IMR-90 (cell line): ENCODE data around the gene ZNF335. TPM values are rescaled to one million over a fixed set of nuclear protein-coding genes. Genes with fewer than 3 reads are reported as not detected.

ENCODE experiments used
- ATAC-seq: fragments of 200-7000 bp; cut with Tn5 transposase; 2 replicates; pipeline ENCODE4 v1.9.1; 2020; ENCODE audit warnings: low read depth, mild to moderate bottlenecking, moderate library complexity
- BruUV-seq: library from RNA; stranded (reverse); fragments of 400-500 nt; replicated peaks from 2 replicates; lab custom pipeline; 2021; lab: Mats Ljungman, UMichigan
- CTCF ChIA-PET: fragments of 300-600 bp; formaldehyde crosslinking; extraction: SDS; loops from one replicate; lab custom pipeline; 2021; ENCODE audit warnings: antibody characterized with exemption; lab: Yijun Ruan, JAX
- POLR2A ChIA-PET: fragments of 300-600 bp; sonication (Branson Sonifier 250); formaldehyde crosslinking; loops from one replicate; lab custom pipeline; 2022; ENCODE audit warnings: antibody characterized with exemption; ENCODE audit not compliant: unreplicated experiment; lab: Charles Lee
- DNase-seq: peaks from one replicate; pipeline ENCODE4 v3.0.0; 2013
- H2AFZ ChIP-seq: replicated peaks from 2 replicates; pipeline ENCODE3; 2013; ENCODE audit warnings: low read length, mild to moderate bottlenecking; ENCODE audit not compliant: poor library complexity
- H2AK5ac ChIP-seq: 2 replicates; pipeline ENCODE4 v1.6.1; 2013; ENCODE audit warnings: low read depth, low read length, inconsistent platforms
- H2AK9ac ChIP-seq: replicated peaks from 2 replicates; pipeline ENCODE3; 2013; ENCODE audit warnings: mild to moderate bottlenecking, low read depth, low read length, moderate library complexity; ENCODE audit not compliant: poor library complexity
- H2BK120ac ChIP-seq: 2 replicates; pipeline ENCODE4 v1.6.1; 2013; ENCODE audit warnings: low read depth, low read length, inconsistent platforms
- H2BK15ac ChIP-seq: 3 replicates; pipeline ENCODE4 v1.6.1; 2013; ENCODE audit warnings: low read depth, low read length, inconsistent platforms
- H2BK20ac ChIP-seq: 2 replicates; pipeline ENCODE4 v1.6.1; 2013; ENCODE audit warnings: low read depth, mild to moderate bottlenecking, inconsistent platforms, low read length, moderate library complexity
- H2BK5ac ChIP-seq: 2 replicates; pipeline ENCODE4 v1.6.1; 2013; ENCODE audit warnings: mild to moderate bottlenecking, low read depth, low read length, inconsistent platforms; ENCODE audit not compliant: poor library complexity, severe bottlenecking
- H3K14ac ChIP-seq: replicated peaks from 2 replicates; pipeline ENCODE4 v1.6.1; 2013; ENCODE audit warnings: low read depth, low read length, inconsistent platforms
- H3K18ac ChIP-seq: 2 replicates; pipeline ENCODE4 v1.6.1; 2013; ENCODE audit warnings: low read depth, low read length, control low read depth
- H3K23ac ChIP-seq: 2 replicates; pipeline ENCODE4 v1.6.1; 2013; ENCODE audit warnings: low read depth, low read length, inconsistent platforms
- H3K27ac ChIP-seq: 2 replicates; pipeline ENCODE4 v1.5.1; 2013; ENCODE audit warnings: mild to moderate bottlenecking, control low read depth, low read length; ENCODE audit not compliant: insufficient read depth
- H3K27me3 ChIP-seq: 2 replicates; pipeline ENCODE4 v1.6.1; 2013; ENCODE audit warnings: low read length; ENCODE audit not compliant: control insufficient read depth, insufficient read depth
- H3K36me3 ChIP-seq: 2 replicates; pipeline ENCODE4 v1.6.1; 2013; ENCODE audit warnings: low read length, mixed read lengths; ENCODE audit not compliant: control insufficient read depth, insufficient read depth
- H3K4ac ChIP-seq: 2 replicates; pipeline ENCODE4 v1.6.1; 2013; ENCODE audit warnings: low read depth, low read length, inconsistent platforms
- H3K4me1 ChIP-seq: 2 replicates; pipeline ENCODE4 v1.6.1; 2013; ENCODE audit warnings: low read length, mixed read lengths; ENCODE audit not compliant: control insufficient read depth, insufficient read depth
- H3K4me2 ChIP-seq: 2 replicates; pipeline ENCODE4 v1.6.1; 2013; ENCODE audit warnings: low read depth, mild to moderate bottlenecking, control low read depth, low read length, moderate library complexity
- H3K4me3 ChIP-seq: 2 replicates; pipeline ENCODE4 v1.5.1; 2013; ENCODE audit warnings: low read depth, mild to moderate bottlenecking, control low read depth, low read length, moderate library complexity; ENCODE audit not compliant: insufficient read depth
- H3K56ac ChIP-seq: 2 replicates; pipeline ENCODE4 v1.6.1; 2013; ENCODE audit warnings: low read length, inconsistent platforms; ENCODE audit not compliant: insufficient read depth; ENCODE audit errors: extremely low read depth
- H3K79me1 ChIP-seq, 2 experiments: 2 replicates each; pipeline ENCODE4 v1.6.1; 2013; ENCODE audit warnings: low read length in 2 of 2, inconsistent platforms in 1 of 2, low read depth in 1 of 2
- H3K9ac ChIP-seq: 2 replicates; pipeline ENCODE4 v1.6.1; 2013; ENCODE audit warnings: low read depth, low read length, control low read depth
- H3K9me1 ChIP-seq: 2 replicates; pipeline ENCODE4 v1.6.1; 2013; ENCODE audit warnings: low read length, inconsistent platforms; ENCODE audit not compliant: insufficient read depth
- H3K9me3 ChIP-seq: 2 replicates; pipeline ENCODE4 v1.6.1; 2013; ENCODE audit warnings: low read length; ENCODE audit not compliant: control insufficient read depth, insufficient read depth
- H4K20me1 ChIP-seq: 2 replicates; pipeline ENCODE4 v1.6.1; 2013; ENCODE audit warnings: low read length, inconsistent platforms; ENCODE audit not compliant: insufficient read depth
- H4K5ac ChIP-seq: 2 replicates; pipeline ENCODE4 v1.6.1; 2013; ENCODE audit warnings: mild to moderate bottlenecking, low read depth, low read length, control low read depth
- H4K8ac ChIP-seq, 2 experiments: 2 replicates each; pipeline ENCODE4 v1.6.1; 2013; ENCODE audit warnings: low read depth in 2 of 2, low read length in 2 of 2, control low read depth in 1 of 2, inconsistent platforms in 1 of 2
- H4K91ac ChIP-seq: 2 replicates; pipeline ENCODE4 v1.6.1; 2013; ENCODE audit warnings: low read depth, low read length, inconsistent platforms; ENCODE audit not compliant: insufficient read depth
- MXI1 ChIP-seq: IDR thresholded peaks from 2 replicates; pipeline ENCODE4 v1.6.1; 2012; ENCODE audit warnings: low read depth, mild to moderate bottlenecking, low read length, moderate library complexity, borderline replicate concordance
- WGBS, 2 experiments: methylation state at CpG; one replicate each; pipeline versions ENCODE4 v1.1.5 to v1.1.7; 2013; ENCODE audit warnings: missing lambda C conversion rate in 2 of 2; ENCODE audit not compliant: insufficient read length in 1 of 2; ENCODE audit errors: extremely low coverage in 2 of 2; 5-methylcytosine and 5-hydroxymethylcytosine counted together
- dilution Hi-C: fragments of 300-500 bp; cut with HindIII; formaldehyde crosslinking; loops from one replicate; pipeline ENCODE4 v1.14.3; 2018; ENCODE audit warnings: low sequenced_read_pairs; ENCODE audit not compliant: unreplicated experiment
- in situ Hi-C: fragments of 300-500 bp; cut with MboI; formaldehyde crosslinking; loops from 3 replicates; pipeline ENCODE4 v1.14.3; 2019; ENCODE audit warnings: low sequenced_read_pairs, inconsistent platforms, mixed read lengths
- intact Hi-C: fragments of 100-400 bp; cut with micrococcal nuclease; formaldehyde crosslinking; loops from 2 replicates; pipeline ENCODE4 v1.10.0; 2022
- polyA plus RNA-seq, 3 experiments: library from polyadenylated mRNA; depleted of rRNA; stranded (reverse); fragments of >200 nt; gene quantifications; 2 replicates each; pipeline ENCODE4 v1.2.3, GENCODE V29; 2012; ENCODE audit warnings: low replicate concordance in 1 of 3
- total RNA-seq: library from RNA; depleted of rRNA; stranded (reverse); fragments of >200 nt; gene quantifications from 2 replicates; pipeline ENCODE4 v1.2.3, GENCODE V29; 2012
- TF ChIP-seq, protein P1 (sequence below): conservative IDR thresholded peaks from 2 replicates; pipeline ENCODE4 v1.5.1; 2012; ENCODE audit warnings: mild to moderate bottlenecking, low read depth, low read length, improper control_type of control experiment

ZNF335 gene
- total and polyA plus RNA-seq, 2 of the 4 experiments (the other 2 are of a cell fraction) = 11.8 to 17.8 TPM

DNA sequence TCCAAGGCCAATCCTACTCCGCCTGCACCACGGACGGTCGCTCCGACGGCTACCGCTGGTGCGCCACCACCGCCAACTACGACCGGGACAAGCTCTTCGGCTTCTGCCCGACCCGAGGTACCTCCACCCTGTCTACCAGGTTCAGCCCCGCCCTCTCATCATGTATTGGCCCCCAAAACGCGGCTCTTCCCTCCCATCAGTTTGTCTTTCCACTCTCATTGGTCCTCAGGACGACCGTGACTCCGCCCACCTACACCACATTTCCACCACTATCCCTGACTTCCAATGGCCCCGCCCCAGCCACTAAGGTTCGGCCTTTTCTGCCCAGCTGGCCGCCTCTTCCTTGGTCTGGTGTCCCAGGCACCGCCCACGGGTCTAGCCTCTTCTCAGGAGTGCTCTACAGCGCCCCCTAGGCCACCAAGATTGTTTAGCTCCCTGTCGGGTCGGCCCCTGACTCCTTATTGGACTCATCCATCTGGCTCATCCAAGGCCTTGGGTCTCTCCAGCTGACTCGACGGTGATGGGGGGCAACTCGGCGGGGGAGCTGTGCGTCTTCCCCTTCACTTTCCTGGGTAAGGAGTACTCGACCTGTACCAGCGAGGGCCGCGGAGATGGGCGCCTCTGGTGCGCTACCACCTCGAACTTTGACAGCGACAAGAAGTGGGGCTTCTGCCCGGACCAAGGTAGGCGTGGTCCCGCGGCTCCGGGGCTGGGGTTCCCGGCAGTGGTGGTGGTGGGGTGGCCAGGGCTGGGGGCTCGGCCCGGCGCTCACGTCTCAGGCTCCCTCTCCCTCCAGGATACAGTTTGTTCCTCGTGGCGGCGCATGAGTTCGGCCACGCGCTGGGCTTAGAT is 39.9 kb upstream of the ZNF335 start:
- H3K27me3 ChIP-seq = peaks cover 71% of the 10 kb centered on the region
- no peaks in the 10 kb centered on the region; the same call in 1 of the 2 replicates for H4K20me1 ChIP-seq
- TF ChIP-seq MXI1 = no peak
- TF ChIP-seq, protein P1, sequence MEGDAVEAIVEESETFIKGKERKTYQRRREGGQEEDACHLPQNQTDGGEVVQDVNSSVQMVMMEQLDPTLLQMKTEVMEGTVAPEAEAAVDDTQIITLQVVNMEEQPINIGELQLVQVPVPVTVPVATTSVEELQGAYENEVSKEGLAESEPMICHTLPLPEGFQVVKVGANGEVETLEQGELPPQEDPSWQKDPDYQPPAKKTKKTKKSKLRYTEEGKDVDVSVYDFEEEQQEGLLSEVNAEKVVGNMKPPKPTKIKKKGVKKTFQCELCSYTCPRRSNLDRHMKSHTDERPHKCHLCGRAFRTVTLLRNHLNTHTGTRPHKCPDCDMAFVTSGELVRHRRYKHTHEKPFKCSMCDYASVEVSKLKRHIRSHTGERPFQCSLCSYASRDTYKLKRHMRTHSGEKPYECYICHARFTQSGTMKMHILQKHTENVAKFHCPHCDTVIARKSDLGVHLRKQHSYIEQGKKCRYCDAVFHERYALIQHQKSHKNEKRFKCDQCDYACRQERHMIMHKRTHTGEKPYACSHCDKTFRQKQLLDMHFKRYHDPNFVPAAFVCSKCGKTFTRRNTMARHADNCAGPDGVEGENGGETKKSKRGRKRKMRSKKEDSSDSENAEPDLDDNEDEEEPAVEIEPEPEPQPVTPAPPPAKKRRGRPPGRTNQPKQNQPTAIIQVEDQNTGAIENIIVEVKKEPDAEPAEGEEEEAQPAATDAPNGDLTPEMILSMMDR = peak; percentile 15; the same call in 1 of the 2 replicates
- H3K9ac ChIP-seq = no peak overlapping the region
- CTCF ChIA-PET = interaction anchor here (0.6 kb wide), 1 partner anchor 1892 kb away, joined by 3 read pairs; no protein-coding TSS in a partner anchor
- no peak; the same call in 1 of the 2 replicates for ATAC-seq
- no peak overlapping the region for H2BK5ac ChIP-seq
- H3K4me1 ChIP-seq = no peaks in the 10 kb centered on the region
- no peak overlapping the region for H2AK9ac ChIP-seq
- H4K91ac ChIP-seq = no peak overlapping the region
- intact Hi-C loops = loop anchor here (10.0 kb wide), 1 partner anchor 467 kb away; the partner anchor contains the start of gene EPPIN
- no peaks in the 10 kb centered on the region for H3K9me1 ChIP-seq
- no peak overlapping the region for H3K14ac ChIP-seq
- peaks cover 14% of the 10 kb centered on the region for H3K9me3 ChIP-seq
- H3K18ac ChIP-seq = no peak overlapping the region
- no peak overlapping the region for H3K23ac ChIP-seq
- H3K56ac ChIP-seq = no peak overlapping the region
- H2BK20ac ChIP-seq = no peak overlapping the region
- DNase-seq = peak; percentile 15
- H3K36me3 ChIP-seq = no peaks in the 10 kb centered on the region
- H3K4ac ChIP-seq = no peak overlapping the region
- H4K8ac ChIP-seq = no peak overlapping the region
- 19% methylated on average over 18 of the region's 57 CpGs; no CpG with 5 or more reads in 1 of the 2 experiments for WGBS, 2 experiments
- no peak overlapping the region for H3K4me2 ChIP-seq
- H2AFZ ChIP-seq = no peak overlapping the region
- no peaks in the 10 kb centered on the region for H3K79me1 ChIP-seq
- no peak overlapping the region for H2BK120ac ChIP-seq
- dilution Hi-C loops = no loop called here
- no peak overlapping the region for H3K4me3 ChIP-seq
- in situ Hi-C loops = no loop called here
- H2BK15ac ChIP-seq = no peak overlapping the region
- H3K27ac ChIP-seq = no peak overlapping the region
- no peak overlapping the region for H2AK5ac ChIP-seq
- no peak overlapping the region for H4K5ac ChIP-seq
- POLR2A ChIA-PET = no interaction called here
- no TSS peak for BruUV-seq
